ENCODE results near the gene RNU6-7. TPM values are rescaled to one million over a fixed set of nuclear protein-coding genes. Genes with fewer than 3 reads are reported as not detected.

The RNU6-7 gene
- total and polyA plus RNA-seq, 2 of the 13 experiments (the other 11 are each of a cell fraction or from before 2014, with no cell fraction given) = under 0.01 TPM; not detected in 1

GRCh38 chr14:32249371-32249770 is 47.5 kb downstream of the RNU6-7 start:
- Histone ChIP-seq H3K27ac (ENCODE audit: extremely low read length, insufficient read depth, low read length) (no peak overlapping the region), H3K36me3 (replicated peaks in 1 of 2; ENCODE audit: control insufficient read depth in 1 of 2, insufficient read depth in 2 of 2, low read length in 2 of 2) (no peaks in the 10 kb centered on the region), H4K20me1 (ENCODE audit: insufficient read depth, low read length) (no peaks in the 10 kb centered on the region), H3K4me2 (ENCODE audit: low read depth, low read length) (no peak overlapping the region), H3K9ac (ENCODE audit: insufficient read depth, low read depth, low read length) (no peak overlapping the region), H3K4me1 (ENCODE audit: insufficient read depth, low read length) (no peaks in the 10 kb centered on the region), H3K4me3 (replicated peaks in 1 of 3; ENCODE audit: insufficient read depth in 1 of 3, low read depth in 2 of 3, low read length in 3 of 3) (no peak overlapping the region), H3K9me3 (ENCODE audit: low read length) (no peaks in the 10 kb centered on the region), H3K79me2 (ENCODE audit: insufficient read depth, low read length) (no peaks in the 10 kb centered on the region), H3K27me3 (ENCODE audit: control insufficient read depth in 1 of 2, insufficient read depth in 2 of 2, low read length in 2 of 2) (no peaks in the 10 kb centered on the region), H2AFZ (ENCODE audit: low read length) (no peak overlapping the region)
- FAIRE-seq (no peak), DNase-seq (ENCODE audit: low spot score) (no peak), ATAC-seq (no peak)
- TF ChIP-seq ZNF737 (CRISPR knock-in tag; IDR thresholded peaks at IDR 0.05; ENCODE audit: borderline replicate concordance) (0 out of 2 replicates have a peak, but pooled peaks have one; percentile 40), FUBP1 (CRISPR knock-in tag; IDR thresholded peaks at IDR 0.05; ENCODE audit: borderline replicate concordance) (no peak), ZNF766 (CRISPR knock-in tag; IDR thresholded peaks at IDR 0.05; ENCODE audit: borderline replicate concordance) (no peak), NFIC (IDR thresholded peaks at IDR 0.05; ENCODE audit: low read length) (no peak), ZKSCAN1 (IDR thresholded peaks at IDR 0.05; ENCODE audit: low read length) (no peak), ZSCAN29 (CRISPR knock-in tag; conservative IDR thresholded peaks at IDR 0.05) (no peak), MEIS1 (CRISPR knock-in tag; IDR thresholded peaks at IDR 0.05; ENCODE audit: borderline replicate concordance) (no peak)
- no TSS peak for BruUV-seq (replicated peaks)
- 2% methylated on average over 5 of the region's 5 CpGs for WGBS (ENCODE audit: low lambda C conversion rate)
- ChIA-PET CTCF (ENCODE audit: low intra/inter-chr PET ratio, low total read pairs) (interaction anchor here (1.1 to 8.9 kb wide), 2 partner anchors 176 to 324 kb away, joined by 3 to 216 read pairs; no protein-coding TSS in a partner anchor), POLR2A (interaction anchor here (0.8 to 1.4 kb wide), 2 partner anchors 173 kb away, joined by 4 to 5 read pairs; partner anchors contain the start of gene ARHGAP5)
- intact Hi-C loops (cut with micrococcal nuclease; ENCODE audit: unreplicated experiment) = no loop called here
- in situ Hi-C loops (cut with HindIII; ENCODE audit: extremely low pct_ligation_motif_present, low pct_unique_long_range_greater_than_20kb) = no loop called here
